Neural cell (in vitro differentiated cells): ENCODE data around the gene UGGT2.

Experiments
- CTCF ChIP-seq: fragments of 450-650 bp; IDR thresholded peaks from 2 replicates; pipeline ENCODE4 v1.5.1; 2014; ENCODE audit warnings: antibody characterized with exemption, mild to moderate bottlenecking, moderate library complexity; ENCODE audit not compliant: poor library complexity, severe bottlenecking
- MXI1 ChIP-seq: fragments of 450-650 bp; conservative IDR thresholded peaks from 2 replicates; pipeline ENCODE4 v1.6.1; 2014; ENCODE audit warnings: antibody characterized with exemption, mild to moderate bottlenecking; ENCODE audit not compliant: poor library complexity, severe bottlenecking
- POLR2AphosphoS5 ChIP-seq: IDR thresholded peaks from 2 replicates; pipeline ENCODE4 v1.6.1; 2012
- TAF1 ChIP-seq: IDR thresholded peaks from 2 replicates; pipeline ENCODE4 v1.6.1; 2012; ENCODE audit warnings: low read depth

- TF ChIP-seq CTCF (no peak), POLR2AphosphoS5 (no peak), MXI1 (no peak), TAF1 (no peak)
Observed at GRCh38 chr13:95784161-95784899, 268.9 kb downstream of the UGGT2 start.
